Measurements from ENCODE around the gene HDAC1.
"Not testable (repeated sequence)": the region's sequence is repeated elsewhere in the genome, so short reads cannot be mapped to it uniquely, and the experiment has no call there.

Gene HDAC1

DNA sequence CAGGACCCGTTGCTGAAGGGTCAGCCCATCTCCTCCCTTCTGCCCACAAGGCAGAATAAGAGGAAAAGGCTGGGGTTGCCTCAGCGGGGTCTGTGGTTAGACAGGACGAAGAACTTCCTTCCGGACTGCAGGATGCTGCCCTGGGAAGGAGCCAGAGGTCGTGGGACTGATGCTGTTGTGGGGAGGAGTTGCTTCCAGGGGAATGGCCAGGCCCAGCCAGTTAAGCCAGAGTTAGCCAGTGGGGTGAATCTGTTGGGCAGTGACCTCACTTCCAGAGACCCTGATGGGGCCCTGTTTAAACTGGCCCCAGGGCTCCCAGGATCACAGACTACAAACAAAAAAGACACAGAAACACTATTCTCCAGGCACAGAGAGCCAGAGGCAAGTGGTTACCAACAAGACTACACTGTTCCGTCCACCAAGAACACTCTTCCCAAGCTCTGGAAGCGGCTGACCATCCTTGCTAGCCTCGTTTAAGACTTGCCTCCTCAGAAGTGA, 57.4 kb downstream of the HDAC1 start:
- no peak for DNase-seq (ENCODE audit: low spot score)

DNA sequence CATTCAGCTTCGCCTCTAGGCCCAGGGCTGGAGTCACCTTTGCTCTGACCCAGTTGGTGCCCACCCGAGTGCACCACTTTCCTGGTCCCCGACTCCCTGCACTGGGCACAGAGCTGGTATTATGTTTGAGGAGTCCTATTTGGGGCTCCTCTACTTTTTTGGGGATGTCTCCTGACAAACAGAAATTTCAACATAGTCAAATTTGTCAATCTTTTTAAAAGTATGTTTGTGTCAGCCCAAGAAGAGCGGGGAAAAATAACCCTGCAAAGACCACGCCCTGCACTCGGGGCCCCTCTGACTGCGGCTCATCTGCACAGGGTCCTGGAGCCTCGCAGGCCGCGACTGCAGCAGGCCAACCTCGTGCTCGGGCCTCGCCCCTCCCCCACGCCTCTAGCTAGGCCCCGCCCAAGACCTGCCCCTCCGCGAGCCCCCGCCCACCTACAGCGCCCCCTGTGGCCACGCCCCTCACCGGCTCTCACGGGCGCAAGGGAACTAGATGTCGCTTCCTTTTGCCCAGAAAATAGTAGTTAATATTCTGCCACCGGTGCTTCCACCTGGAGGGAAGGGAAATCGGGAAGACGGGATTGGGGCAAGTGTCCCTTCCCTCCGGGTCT, 59.0 kb downstream of the HDAC1 start:
- DNase-seq (ENCODE audit: low spot score): peak; percentile 67

DNA sequence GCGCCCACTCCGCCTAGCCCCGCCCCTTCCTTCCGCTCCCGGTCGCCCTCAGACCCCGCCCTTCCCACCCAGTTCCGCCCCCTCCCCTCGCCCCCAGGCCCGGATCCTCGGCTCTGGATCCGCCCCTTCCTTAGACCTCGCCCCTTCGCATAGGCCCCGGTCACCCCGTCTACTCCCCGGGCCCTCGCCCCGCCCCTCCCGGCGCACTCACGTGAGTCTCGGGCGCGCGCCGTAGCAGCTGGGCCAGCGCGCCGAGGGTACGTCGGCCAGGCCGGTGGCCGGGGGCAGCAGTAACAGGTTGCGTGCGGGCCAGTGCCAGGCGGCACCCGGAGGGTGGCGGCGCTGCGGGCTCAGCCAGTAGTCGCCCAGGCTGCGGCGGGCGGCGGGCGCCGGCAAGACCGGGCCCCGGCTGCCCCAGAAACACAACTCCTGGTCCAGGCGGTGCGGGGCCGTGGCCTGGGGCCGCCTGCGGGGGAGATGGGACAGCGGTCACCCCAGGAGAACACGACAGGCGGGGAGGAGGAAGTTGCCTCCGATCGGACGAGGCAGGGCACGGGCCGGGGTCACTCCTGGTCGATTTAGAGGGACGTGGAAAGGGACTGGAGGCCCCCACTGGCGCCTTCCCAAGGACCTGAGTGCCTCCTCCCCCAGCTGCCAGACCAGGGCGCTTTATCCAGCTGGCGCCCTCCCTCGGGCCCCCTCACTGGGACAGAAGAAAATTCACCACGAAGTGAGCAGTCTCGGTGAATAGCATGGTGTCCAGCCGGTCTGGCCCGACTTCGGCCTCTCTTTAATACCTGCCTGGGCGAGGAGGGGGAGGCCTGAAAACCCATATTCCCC, 59.7 kb downstream of the HDAC1 start:
- peak; percentile 92 for DNase-seq (ENCODE audit: low spot score)

DNA sequence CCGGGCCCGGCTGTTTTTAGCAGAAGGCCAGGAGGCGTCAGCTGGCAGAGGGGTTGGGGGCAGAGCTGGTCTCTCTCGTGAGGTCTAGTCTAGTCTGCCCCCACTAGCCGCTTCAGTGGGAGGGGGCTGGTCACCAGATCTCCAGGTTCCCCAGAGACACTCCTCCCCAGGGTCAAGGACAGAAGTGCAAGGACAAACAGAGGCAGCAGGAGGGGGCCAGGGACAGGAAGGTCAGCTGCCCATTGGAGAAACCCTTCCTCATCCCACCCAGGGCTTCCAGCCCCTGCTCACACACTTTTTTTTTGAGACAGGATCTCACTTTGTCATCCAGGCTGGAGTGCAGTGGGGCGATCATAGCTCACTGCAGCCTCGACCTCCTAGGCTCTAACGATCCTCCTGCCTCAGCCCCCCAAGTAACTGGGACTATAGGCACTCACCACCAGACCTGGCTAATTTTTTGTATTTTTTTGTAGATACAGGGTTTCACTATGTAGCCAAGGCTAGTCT, 60.4 kb downstream of the HDAC1 start:
- no peak for DNase-seq (ENCODE audit: low spot score)

DNA sequence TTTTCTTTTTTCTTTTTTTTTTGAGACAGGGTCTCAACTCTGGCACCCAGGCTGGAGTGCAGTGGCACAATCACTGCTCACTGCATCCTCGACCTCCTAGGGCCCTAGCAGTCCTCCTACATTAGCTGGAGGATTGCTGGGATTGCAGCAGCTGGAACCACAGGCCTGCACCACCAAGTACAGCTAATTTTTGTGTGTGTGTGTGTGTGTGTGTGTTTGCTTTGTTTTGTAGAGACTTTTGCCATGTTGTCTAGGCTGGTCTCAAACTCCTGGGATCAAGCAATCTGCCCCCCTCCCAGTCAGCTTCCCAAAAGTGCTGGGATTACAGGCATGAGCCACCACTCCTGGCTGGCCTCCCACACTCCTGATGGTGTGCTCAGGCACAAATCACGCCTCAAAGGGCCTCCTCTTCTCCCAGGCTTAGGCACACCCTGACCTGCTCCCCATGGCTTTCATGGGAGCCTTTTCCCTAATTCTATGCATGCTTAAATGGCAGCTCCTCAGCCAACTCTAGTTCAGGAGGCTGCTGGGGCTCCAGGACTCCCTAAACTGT, 61.0 kb downstream of the HDAC1 start:
- DNase-seq (ENCODE audit: low spot score): no peak

DNA sequence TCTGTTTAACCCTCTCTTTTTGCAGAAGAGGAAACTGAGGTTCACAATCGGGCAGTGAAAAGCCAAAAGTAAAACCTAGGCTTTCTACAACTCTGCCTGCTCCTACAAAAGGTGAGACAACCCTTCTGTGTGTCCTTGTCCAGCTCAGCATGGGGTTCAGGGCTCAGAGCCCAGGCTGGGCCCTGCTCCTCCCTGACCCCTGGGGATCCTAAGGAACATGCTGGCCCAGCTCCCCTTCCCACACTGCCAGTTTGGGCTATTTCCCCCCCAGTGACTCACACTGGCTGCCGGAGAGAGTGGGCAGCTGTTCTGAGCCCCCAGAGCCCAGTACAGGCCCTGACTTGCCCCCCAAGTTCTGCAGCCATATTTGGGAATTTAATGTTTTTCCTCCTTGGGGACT, 61.5 kb downstream of the HDAC1 start:
- no peak for DNase-seq (ENCODE audit: low spot score)

DNA sequence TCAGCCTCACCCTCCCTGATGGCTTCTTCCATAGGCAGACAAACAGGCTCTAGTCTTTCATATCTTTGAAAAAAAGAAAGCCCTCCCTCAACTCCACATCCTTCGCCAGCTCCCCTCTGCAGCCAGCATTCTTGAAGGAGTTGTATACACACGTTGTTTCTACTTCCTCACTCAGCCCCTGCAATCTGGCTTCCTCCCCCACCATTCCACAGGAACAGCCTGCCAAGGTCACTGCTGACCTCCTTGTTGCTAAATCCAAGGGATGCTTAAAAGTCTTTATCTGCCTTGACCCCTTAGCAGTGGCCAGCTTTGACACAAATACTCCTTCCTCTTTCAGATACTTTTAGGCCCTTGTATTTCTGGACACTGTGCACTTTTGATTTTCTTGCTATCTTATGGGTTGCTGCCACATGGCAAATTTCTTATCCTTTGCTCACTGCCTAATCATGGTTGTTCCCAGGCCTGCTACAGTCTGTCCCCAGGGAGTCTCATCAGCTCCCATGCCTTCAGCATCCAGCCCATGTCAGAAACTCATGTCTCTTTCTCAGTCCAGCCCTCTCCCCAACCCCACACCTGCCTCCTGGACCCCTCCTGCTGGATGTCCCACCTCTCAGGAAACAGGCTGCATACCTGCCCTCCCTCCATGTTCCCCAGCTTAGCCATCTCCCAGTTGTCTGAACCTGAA, 62.1 kb downstream of the HDAC1 start:
- no peak for DNase-seq (ENCODE audit: low spot score)

DNA sequence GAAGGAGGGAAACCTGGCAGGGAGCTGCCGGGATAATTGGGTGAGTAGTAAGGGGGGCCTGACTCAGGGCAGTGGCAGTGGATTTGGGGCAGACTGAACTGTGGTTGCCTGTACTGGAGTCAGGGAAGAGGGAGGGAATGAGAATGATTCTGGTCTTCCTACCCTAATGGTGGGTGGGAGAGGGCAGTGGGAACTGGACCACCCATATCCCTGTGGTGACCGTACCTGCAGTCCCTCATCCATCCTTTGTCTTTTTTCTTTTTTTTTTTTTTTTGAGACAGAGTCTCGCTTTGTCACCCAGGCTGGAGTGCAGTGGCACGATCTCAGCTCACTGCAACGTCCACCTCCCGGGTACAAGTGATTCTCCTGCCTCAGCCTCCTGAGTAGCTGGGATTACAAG, 63.9 kb downstream of the HDAC1 start:
- DNase-seq (ENCODE audit: low spot score): not testable (repeated sequence)

DNA sequence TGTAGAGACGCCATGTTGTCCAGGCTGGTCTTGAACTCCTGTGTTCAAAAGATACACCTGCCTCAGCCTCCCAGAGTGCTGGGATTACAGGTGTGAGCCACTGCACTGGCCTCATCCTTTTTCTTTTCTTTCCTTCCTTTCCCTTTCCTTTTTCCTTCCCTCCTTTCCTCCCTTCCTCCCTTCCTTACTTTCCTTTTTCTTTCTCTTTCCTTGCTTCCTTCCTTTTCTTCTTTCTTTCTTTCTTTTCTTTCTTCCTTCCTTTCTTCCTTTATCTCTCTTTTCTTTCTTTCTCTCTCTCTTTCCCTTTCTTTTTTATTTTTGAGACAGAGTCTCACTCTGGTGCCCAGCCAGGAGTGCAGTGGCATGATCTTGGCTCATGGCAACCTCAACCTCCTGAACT, 64.6 kb downstream of the HDAC1 start:
- DNase-seq (ENCODE audit: low spot score): no peak

DNA sequence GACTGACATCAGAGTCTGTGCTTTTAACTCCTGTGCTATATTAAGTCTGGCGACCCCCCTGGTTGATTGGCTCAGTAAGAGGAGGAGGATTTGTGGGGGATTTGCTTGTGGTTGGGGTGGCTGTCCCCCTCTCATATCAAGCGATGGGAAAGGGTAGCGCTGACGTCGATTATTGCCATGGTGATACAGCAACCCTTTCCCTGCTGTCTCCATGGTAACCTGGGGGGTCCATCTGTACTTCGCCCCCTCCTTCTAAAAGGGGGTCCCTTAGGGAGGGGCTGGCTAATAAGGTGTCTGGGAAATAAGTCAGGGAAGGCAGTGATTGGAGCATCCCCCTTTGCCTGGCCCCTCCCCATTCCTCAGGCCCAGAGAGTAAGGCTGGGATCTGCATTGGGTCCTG, 65.7 kb downstream of the HDAC1 start:
- DNase-seq (ENCODE audit: low spot score): no peak

DNA sequence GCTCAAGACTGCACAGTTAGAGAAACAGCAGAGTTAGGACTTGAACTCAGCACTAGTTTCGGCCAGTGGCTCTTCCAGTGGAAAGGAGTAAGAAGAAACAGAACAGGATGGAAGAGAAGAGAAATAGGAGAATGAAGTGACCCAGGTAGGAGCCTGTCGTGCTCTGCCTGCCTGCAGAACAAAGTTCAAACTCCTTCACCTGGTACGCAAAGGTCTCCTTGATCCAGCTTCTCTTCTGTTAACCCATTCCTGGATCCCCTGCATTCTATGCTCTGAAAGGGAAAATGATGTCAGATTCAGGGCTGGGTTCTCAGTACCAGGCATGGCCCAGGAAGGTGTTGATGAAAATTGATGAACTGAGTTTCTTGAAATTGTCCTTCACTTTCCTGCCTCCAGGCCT, 66.6 kb downstream of the HDAC1 start:
- DNase-seq (ENCODE audit: low spot score): no peak

DNA sequence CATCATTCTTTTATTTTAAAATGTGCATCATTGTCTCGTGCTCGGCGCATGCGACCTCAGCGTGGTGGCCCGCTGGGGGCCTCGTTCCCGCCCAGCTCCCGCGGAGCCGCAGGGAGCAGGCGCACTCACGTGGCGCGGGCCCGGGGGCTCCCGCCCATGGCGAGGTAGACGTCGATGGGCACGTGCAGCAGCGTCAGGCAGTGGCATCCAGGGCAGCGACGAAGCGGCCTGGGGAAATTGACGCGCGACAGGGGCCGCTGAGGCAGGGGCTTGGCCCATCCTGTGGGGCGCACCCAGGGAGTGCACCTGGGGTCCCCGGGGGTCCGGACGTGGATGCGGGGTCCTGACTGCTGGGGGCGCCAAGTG, 69.4 kb downstream of the HDAC1 start:
- DNase-seq (ENCODE audit: low spot score): no peak

DNA sequence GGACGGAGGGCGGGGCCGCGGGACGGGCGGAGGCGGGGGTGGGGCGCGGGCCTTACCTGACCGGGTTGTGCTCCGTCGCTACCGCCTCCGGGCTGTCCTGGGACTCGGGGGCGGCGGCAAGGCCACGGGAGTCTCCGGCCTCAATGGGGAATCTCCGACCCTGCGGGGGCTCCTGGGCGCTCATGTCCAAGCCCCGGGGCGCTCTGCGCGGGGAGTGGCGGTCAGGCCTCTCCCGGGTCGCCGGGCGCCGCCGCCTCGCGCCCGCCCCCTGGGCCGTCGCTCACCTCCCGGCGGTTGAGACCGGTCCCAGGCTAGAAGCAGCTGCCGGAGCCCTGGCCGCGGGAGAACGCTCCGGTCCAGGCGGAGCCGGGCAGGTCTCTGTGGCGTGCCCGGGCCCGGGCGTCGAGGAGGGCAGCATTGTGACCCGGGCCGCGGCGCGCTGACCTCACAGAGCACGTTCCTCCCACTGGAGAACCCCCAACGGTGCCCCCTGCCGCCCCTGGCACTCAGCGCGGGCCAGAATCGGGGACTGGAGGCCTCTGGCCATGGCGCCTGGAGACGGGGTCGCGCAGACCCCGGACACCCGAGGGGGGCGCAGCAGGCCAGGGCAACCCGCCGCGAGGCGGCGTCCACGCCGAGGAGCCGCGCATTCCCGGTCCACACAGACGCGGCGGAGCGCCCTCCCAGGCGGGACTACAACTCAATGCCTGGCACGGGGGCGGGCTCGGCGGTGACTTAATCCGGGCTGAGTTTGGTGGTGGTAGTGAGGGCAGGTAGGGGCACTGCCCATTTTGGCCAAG, 70.0 kb downstream of the HDAC1 start:
- no peak for DNase-seq (ENCODE audit: low spot score)

DNA sequence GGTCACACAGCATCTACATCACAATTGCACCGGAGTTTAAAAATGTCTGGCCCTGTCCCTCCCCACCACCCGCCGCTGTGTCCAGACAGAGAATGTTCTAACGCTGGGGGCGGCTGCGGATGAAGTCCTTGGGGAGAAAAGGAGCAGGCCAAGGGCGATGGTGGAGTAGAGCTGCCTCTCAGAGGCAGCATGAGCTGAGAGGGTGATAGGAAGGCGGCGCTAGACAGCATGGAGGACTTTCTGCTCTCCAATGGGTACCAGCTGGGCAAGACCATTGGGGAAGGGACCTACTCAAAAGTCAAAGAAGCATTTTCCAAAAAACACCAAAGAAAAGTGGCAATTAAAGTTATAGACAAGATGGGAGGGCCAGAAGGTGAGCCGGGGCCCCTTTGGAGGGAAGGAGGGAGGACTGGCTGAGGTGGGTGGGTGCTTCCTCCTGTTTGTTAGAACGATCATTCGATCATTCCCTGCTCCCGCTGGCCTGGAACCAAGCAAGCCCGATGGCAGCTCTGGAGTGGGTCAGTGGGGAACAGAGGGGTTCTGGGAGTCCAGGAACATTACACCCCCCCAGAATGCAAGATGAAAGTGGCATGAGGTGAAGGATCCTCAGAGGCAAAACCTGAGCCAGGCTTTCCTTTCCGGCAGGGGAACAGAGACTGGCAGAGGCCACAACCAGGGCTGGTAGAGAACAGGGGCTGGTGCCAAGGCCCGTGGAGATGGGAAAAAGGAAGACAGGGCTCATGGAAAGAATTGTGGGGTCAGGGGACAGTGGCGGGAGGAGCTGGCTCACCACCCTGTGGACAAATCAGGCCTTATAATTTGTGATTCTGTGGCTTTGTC, 70.8 kb downstream of the HDAC1 start, which contains the start of the genes FAM229A and TSSK3:
TSS of gene FAM229A (minus strand) at position 12 of the 840 bp plus-strand sequence. CDS start 394 bp downstream, outside the sequence.
TSS of gene TSSK3 (plus strand) at position 66 of the 840 bp plus-strand sequence. CDS start at position 229, 163 bp downstream.
- DNase-seq (ENCODE audit: low spot score): no peak

DNA sequence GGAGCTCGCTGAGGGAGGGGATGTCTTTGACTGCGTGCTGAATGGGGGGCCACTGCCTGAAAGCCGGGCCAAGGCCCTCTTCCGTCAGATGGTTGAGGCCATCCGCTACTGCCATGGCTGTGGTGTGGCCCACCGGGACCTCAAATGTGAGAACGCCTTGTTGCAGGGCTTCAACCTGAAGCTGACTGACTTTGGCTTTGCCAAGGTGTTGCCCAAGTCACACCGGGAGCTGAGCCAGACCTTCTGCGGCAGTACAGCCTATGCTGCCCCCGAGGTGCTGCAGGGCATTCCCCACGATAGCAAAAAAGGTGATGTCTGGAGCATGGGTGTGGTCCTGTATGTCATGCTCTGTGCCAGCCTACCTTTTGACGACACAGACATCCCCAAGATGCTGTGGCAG, 71.8 kb downstream of the HDAC1 start:
- DNase-seq (ENCODE audit: low spot score): no peak

DNA sequence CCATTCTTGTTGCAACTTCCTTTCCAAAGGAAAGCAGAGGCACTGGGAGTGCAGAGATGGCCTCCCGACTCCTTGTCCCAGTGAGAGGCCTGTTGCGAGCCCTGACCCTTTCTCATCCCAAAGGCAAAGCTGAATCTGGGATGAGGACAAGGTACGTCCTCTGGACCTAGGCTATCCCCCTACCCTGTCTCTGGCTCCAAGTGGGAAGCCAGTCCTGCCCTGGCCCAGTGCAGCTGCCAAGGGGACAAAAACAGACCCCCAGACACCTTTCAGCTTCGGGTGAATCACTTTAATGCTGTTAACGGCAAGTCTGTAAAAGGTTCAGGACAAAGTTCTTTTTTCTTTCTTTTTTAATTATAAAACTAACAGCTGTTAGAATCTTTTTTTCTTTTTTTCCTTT, 73.0 kb downstream of the HDAC1 start:
- no peak for DNase-seq (ENCODE audit: low spot score)

DNA sequence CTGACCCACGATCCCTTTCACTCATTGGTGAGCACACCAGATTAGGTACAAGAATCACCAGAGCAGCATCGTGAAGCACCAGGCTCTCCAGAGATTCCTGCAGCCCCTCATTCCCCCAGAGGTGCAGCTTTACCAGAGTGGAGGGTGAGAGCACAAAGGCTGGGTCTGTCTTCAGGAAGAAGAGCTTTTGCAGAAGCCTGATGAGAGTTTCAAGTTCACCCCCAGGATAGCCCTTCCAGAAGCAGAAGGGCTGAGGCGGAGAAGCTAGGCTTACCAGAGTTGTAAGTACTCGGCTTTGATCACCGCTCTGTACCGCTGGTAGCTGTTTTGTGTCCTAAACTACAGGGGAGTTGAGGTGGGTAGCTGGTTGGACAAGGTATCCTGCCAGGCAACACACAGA, 73.6 kb downstream of the HDAC1 start:
- no peak for DNase-seq (ENCODE audit: low spot score)

DNA sequence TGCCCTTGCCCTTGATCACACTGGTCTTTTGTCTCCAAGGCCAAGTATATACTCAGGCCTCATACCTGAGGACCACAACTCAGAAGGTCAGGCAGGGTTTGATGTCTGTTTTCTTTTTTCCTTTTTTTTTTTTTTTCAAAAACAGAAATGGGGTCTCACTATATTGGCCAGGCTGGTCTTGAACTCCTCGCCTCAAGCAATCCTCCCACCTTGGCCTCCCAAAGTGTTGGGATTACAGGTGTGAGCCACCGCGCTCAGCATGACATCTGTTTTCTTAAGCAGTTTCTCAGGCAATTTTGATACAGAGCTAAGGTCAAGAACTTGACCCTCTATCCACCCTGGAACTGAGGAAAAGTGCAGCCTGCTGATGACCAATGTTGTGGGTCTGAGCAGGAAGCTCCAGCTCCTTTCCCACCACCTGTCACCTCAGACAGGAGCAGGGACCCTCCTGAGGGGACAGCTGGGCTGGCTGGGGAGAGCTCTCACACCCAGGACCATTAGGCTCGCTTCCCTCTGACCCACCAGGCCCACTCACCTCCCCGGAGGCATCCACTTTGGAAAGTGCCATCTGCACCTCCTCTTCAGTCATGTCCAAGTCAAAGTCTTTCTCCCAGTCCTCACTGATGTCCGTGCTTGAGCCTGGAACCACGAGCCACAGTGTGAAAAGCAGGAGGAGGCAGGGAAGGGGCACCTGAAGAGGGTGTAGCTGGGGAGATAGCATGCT, 76.2 kb downstream of the HDAC1 start:
- DNase-seq (ENCODE audit: low spot score): no peak

DNA sequence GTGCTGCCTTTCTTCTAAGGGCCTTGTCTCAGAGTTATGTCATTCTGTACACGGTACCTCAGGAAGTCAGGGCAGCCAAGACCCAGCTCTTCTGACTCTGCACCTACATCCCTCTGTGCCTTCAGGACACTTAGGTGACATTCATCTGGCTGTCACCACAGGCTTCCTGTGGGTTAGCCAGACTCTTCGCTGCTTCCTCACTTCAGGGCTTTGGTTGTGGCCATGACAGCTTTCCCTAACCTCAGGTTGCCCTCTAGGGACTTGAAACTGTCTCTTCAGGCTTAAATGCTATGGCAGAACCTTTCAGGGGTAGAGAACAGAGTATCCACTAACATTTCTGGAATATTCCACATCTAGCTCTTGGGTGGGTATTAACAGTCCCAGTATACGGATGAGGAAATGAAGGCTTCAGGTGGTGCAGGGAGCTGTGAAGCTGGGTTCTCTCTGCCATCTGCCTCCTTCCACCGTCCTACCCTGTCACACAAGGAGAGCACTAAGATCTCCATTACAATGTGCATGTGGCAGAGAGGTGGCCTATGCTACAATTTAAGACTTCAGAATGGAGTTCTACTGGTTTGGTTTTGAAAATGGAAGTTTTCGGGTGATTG, 80.4 kb downstream of the HDAC1 start:
- DNase-seq (ENCODE audit: low spot score): peak; percentile 77

Data from CD4-positive, alpha-beta T cell treated with Interleukin-15 for 4 hours (primary cell).